GM15510 (cell line): Measurements from ENCODE around the gene PEX14.

Source experiments
- POLR2A ChIP-seq: IDR thresholded peaks from 3 replicates; pipeline ENCODE4 v1.6.1; 2011; ENCODE audit warnings: borderline replicate concordance; ENCODE audit not compliant: insufficient read length; ENCODE audit errors: extremely low read depth

The PEX14 gene

GRCh38 chr1:10539411-10540043 is 64.8 kb downstream of the PEX14 start:
- no peak for TF ChIP-seq POLR2A

DNA sequence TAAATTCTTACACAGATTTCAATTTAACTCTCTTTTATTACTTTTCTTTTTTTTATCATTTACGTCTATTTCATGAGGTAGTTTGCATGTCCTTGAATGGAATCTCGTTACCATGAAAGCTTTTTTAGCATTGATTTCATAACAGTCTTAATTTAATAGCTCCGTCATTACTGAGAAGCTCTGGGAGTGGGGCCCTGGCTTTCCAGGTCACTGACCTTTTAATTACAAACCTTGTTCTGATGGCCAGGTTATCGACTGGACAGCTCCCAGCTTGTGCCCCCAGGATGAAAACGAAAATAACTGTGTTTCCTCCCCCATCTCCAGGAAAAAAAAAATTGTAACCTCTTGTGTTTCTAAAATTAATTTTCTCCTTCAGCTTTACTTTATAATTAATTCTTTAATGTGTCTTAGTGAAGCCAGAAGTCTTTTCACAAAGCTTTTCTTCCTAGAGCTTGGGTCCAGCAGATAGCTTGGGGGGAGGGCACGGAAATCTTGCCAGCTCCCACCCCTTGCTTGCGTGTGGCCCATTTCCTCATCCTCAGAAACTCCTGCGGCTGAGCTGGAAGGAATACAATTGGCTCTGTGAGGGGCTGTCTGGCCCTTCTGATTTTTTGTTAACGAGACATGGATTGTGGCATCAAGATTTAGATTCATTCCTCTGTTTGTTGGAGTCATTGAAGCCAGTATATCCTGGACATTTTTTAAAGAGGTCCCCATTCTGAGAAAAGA is 65.7 kb downstream of the PEX14 start:
- TF ChIP-seq POLR2A, result no peak

- TF ChIP-seq POLR2A, result no peak
These were observed 66.5 kb downstream of the PEX14 start for GRCh38 chr1:10541286-10541685.

DNA sequence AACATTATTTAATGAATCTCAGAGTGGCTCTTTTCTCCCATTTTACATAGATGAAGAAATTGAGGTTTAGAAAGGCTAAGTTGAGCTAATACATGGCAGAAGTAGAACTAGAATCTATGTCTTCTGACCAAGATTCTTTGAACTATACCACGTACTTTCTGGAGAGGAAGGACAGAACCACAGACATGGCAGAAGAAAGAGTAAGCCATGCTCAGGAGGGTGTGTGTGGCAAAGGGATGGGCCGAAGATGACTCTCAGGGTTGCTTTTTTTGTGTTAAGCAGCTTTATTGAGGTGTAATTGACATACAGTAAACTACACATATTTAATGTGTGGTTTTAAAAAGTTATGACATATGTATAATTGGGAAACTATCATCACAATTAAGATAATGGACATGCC is 69.5 kb downstream of the PEX14 start:
- no peak for TF ChIP-seq POLR2A

GRCh38 chr1:10546896-10547295 is 72.1 kb downstream of the PEX14 start:
- no peak for TF ChIP-seq POLR2A

DNA sequence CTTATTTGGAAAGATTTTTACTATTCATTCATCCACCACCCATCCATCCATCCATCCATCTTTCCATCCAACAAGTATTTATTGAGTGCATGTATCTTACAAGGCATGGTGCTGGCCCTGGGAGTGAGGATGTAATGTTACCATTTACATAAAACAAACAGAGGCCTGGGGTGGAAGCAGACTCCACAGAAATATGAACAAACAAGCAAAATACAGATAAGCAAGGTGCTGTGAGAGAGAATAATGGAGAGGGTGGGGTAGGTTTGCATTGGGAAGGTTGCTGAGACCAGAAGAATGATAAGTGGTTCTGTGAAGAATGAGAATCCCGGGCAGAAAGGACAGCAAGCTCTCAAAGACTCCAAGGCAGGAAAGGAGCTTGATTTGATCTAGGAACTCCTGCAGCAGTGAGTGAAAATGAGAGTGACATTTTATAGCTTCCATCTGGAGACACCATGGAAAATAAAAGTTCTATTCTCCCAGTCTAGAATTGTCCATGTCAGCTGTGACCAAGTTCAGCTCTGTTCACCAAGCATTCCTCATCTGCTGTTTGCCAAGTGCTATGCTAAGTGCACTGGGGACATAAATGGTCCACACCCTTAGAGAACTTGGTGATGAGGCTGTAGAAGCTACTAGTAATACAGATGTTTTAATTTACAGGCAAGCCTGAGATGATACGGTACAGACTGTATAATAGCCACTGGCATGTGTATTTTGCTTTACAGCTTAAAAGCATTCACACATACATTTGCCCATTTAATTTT is 75.3 kb downstream of the PEX14 start:
- no peak for TF ChIP-seq POLR2A

GRCh38 chr1:10553118-10553517 is 78.4 kb downstream of the PEX14 start:
- no peak for TF ChIP-seq POLR2A

DNA sequence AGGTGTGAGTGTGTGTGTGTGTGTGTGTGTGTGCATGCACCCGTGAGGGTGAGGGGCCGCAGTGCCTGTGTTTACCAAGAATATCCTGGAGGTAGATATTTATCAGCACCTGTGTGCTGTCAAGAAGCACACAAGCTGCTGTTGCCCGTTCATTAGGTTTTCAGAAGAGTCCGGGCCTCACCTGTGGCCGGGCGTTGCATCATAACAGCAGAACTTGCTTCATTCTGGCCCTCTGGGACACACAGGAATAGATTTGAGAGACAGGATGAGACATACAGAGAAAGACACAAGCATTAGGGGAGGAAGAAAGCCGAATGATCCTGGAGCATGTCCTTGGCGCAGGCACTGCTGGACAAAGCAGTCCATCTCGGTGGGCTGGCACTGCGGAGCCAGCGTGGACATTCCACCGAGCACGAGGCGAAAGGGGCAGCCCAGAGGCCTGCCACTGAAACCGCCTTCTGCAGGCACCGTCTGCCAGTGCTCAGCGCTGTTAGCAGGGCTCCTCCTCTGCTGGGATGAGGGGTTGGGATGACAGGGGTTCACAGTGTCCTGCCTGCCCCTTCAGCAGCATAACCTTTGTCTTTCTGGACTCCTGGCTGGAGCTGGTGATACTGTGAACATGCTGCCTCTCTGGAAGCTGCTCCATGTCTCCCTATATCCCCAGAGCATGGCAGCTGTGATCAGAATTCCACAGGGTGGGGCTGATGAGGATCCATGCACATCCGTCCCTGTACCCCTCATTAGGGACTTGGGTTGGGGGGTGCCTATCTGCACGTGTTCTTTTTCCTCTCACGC is 81.1 kb downstream of the PEX14 start:
- TF ChIP-seq POLR2A, result no peak

- no peak for TF ChIP-seq POLR2A
These were observed 81.8 kb downstream of the PEX14 start for GRCh38 chr1:10556430-10557005.

DNA sequence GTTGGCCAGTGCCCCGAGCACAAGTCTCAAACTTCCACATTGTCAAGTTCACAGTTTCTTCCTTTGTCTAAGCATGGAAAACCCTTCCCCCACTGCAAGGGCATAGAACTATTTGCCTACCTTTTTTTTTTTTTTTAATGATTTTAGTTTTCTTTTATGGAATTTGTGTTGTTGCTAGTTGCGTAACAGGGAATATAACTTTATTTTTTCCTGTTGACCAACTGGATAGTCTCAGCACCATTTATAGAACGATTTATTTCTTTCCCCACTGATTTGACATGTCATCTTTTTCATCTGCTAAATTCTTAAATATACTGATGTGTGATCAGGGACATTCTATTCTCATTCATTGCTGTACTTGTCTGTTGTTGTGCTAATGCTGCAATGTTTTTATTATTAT is 83.0 kb downstream of the PEX14 start:
- no peak for TF ChIP-seq POLR2A

DNA sequence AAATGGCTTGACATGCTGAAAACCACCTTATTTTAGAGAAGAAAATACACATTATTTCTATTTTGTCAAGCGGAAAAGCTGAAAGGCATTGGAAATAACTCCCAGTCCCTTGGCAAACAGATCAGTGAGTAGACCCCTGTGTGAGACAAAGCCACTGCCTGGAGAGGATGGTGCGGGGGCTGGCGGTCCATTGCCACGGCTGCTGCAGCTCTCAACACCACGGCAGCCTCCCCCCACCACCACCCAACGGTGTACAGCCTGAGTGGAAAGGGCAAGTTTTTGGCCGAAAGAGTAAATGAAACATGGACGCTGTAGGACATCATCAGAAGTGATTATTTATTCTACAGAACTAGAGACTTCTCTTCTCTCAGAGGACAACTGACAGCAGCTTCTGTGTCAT is 84.6 kb downstream of the PEX14 start:
- no peak for TF ChIP-seq POLR2A

GRCh38 chr1:10561497-10561896 is 86.7 kb downstream of the PEX14 start:
- TF ChIP-seq POLR2A, result no peak

DNA sequence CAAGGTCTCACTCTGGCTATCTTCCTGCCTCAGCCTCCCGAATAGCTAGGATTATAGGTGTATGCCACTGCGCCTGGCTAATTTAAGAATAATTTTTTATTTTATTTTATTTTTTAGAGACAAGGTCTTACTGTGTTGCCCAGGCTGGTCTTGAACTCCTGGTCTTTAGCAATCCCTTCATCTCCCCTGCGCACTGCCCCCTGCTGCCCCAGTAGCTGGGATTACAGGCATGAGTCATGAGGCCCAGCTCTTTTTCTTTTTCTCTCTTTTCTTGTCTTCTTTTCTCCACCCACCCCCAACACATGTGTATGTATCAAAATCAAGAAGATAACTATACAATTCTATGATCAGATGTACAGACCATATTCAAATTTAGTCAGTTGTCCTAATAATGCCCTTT is 87.2 kb downstream of the PEX14 start:
- TF ChIP-seq POLR2A, result no peak

DNA sequence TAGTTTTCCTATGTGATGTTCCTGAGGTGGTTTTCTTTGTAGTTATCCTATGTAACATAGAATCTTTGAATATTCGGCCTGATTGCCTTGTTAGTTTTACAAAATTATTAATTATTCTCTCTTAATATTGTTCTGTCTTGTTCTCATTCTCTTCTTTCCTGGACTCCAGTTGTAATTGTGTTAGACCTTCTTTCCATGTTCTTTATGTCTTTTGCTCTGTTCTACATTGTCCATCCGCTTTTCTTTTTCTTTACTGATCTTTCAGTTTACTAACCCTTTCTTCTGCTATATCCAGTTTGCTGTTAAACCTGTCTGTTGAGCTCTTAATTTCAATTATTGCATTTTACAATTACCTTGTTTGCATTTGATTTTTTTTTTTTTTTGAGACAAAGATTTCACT is 89.3 kb downstream of the PEX14 start:
- TF ChIP-seq POLR2A, result no peak

DNA sequence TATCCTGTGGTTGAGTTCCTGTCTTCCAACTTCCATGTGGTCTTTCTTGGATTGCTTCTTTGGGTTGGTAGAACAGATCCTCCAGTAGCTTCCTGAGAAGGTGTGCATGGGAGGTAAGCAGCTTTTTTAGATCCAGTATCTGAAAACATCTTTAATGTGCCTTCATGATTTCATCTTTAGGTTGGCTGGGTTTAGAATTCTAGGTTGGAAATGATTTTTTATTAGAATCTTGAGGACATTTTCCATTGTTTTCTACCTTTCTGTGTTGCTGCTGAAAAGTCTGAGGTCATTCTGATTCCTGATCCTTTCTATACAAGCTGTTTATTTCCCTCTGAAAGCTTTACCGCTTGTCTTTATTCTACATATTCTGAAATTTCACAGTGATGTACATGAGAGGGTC is 94.8 kb downstream of the PEX14 start:
- no peak for TF ChIP-seq POLR2A

DNA sequence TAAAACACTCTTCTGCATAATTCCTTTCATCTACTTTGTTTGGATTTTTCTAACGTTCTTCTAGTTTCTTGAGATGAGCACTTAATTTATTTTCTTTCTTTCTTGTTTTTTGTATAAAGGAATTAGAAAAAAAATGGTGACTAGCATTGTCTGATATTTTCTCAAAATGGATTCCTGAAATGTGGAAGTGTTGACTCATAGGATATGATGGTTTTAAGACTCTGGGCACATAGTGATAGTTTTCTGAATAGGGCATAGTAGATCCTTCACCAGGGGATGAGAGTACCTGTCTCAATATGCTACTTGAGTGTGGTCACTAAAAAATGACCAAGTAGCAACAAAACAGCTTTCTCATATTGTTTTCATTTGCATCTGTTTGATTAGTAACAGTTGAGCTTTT is 100.9 kb downstream of the PEX14 start:
- TF ChIP-seq POLR2A, result no peak

DNA sequence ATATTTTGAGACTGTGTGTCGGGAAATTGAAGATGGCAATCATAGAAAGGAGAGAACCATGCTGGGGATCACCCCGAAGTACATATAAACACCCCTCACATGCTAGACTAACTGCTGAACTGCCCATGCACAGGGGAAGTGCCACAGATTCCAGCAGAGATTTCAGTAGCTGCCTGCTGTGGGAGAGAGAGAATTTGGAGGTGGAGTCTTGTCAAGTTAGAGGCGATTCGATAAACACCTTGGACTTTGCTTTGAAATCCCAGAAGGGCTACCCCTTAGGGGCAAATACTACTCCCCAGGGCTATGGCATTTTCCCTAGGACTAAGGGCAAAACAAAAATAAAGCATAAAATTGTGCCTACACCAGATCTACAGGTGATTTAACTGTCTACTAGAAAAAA is 103.3 kb downstream of the PEX14 start:
- TF ChIP-seq POLR2A, result no peak
